ENCODE results near the gene DNAJB2.
A peak's percentile ranks its signal among the peaks of the same experiment; 100 is the strongest.

DNAJB2 gene

GRCh38 chr2:219294356-219295351 is 15.5 kb downstream of the DNAJB2 start:
- Histone ChIP-seq H3K9me3 (no peaks in the 10 kb centered on the region), H3K4me1 (ENCODE audit: control insufficient read depth in 1 of 2, insufficient read depth in 1 of 2, low read depth in 1 of 2, low read length in 1 of 2) (peaks cover 11 to 16% of the 10 kb centered on the region in 2 experiments), H3K27ac (peak overlapping the region; percentile 44), H3K36me3 (no peaks in the 10 kb centered on the region), H3K4me3 (ENCODE audit: low read depth in 1 of 2, low read length in 1 of 2) (peak overlapping the region; percentile 66 to 85), H3K27me3 (peaks cover 94% of the 10 kb centered on the region)
- peak; percentile 99 for TF ChIP-seq CTCF (IDR thresholded peaks at IDR 0.05)

GRCh38 chr2:219296142-219296541 is 17.0 kb downstream of the DNAJB2 start:
- no peaks in the 10 kb centered on the region for H3K36me3 ChIP-seq
- no peak overlapping the region for H3K27ac ChIP-seq
- no peak overlapping the region for H3K4me3 ChIP-seq (ENCODE audit: low read depth in 1 of 2, low read length in 1 of 2)
- H3K27me3 ChIP-seq, result peaks cover 96% of the 10 kb centered on the region
- H3K9me3 ChIP-seq, result no peaks in the 10 kb centered on the region
- TF ChIP-seq CTCF (IDR thresholded peaks at IDR 0.05), result no peak
- H3K4me1 ChIP-seq (ENCODE audit: control insufficient read depth in 1 of 2, insufficient read depth in 1 of 2, low read depth in 1 of 2, low read length in 1 of 2), result peaks cover 11 to 16% of the 10 kb centered on the region in 2 experiments

- Histone ChIP-seq H3K27ac (no peak overlapping the region), H3K36me3 (no peaks in the 10 kb centered on the region), H3K4me3 (ENCODE audit: low read depth in 1 of 2, low read length in 1 of 2) (no peak overlapping the region), H3K27me3 (peaks cover 96% of the 10 kb centered on the region), H3K4me1 (ENCODE audit: control insufficient read depth in 1 of 2, insufficient read depth in 1 of 2, low read depth in 1 of 2, low read length in 1 of 2) (peaks cover 11 to 16% of the 10 kb centered on the region in 2 experiments), H3K9me3 (no peaks in the 10 kb centered on the region)
- no peak for TF ChIP-seq CTCF (IDR thresholded peaks at IDR 0.05)
Measured at GRCh38 chr2:219296631-219297391, 17.6 kb downstream of the DNAJB2 start.

- Histone ChIP-seq H3K4me1 (ENCODE audit: control insufficient read depth in 1 of 2, insufficient read depth in 1 of 2, low read depth in 1 of 2, low read length in 1 of 2) (peaks cover 11 to 16% of the 10 kb centered on the region in 2 experiments), H3K9me3 (no peaks in the 10 kb centered on the region), H3K27ac (no peak overlapping the region), H3K4me3 (ENCODE audit: low read depth in 1 of 2, low read length in 1 of 2) (no peak overlapping the region), H3K36me3 (no peaks in the 10 kb centered on the region), H3K27me3 (peaks cover 96% of the 10 kb centered on the region)
- TF ChIP-seq CTCF (IDR thresholded peaks at IDR 0.05), result no peak
Measured at GRCh38 chr2:219297766-219298456, 18.7 kb downstream of the DNAJB2 start.

GRCh38 chr2:219298759-219299371 is 19.7 kb downstream of the DNAJB2 start:
- Histone ChIP-seq H3K36me3 (no peaks in the 10 kb centered on the region), H3K9me3 (no peaks in the 10 kb centered on the region), H3K4me1 (ENCODE audit: control insufficient read depth in 1 of 2, insufficient read depth in 1 of 2, low read depth in 1 of 2, low read length in 1 of 2) (peaks cover 11 to 16% of the 10 kb centered on the region in 2 experiments), H3K4me3 (ENCODE audit: low read depth in 1 of 2, low read length in 1 of 2) (no peak overlapping the region), H3K27me3 (peaks cover 96% of the 10 kb centered on the region), H3K27ac (no peak overlapping the region)
- peak; percentile 97 for TF ChIP-seq CTCF (IDR thresholded peaks at IDR 0.05)

All from neutrophil (primary cell).